Measurements from ENCODE around the gene RNLS. TPM values are rescaled to one million over a fixed set of nuclear protein-coding genes. Genes with fewer than 3 reads are reported as not detected.

The RNLS gene
- polyA plus RNA-seq, 2 of the 4 experiments (the other 2 are of a cell fraction), result 11.7 to 16.8 TPM

DNA sequence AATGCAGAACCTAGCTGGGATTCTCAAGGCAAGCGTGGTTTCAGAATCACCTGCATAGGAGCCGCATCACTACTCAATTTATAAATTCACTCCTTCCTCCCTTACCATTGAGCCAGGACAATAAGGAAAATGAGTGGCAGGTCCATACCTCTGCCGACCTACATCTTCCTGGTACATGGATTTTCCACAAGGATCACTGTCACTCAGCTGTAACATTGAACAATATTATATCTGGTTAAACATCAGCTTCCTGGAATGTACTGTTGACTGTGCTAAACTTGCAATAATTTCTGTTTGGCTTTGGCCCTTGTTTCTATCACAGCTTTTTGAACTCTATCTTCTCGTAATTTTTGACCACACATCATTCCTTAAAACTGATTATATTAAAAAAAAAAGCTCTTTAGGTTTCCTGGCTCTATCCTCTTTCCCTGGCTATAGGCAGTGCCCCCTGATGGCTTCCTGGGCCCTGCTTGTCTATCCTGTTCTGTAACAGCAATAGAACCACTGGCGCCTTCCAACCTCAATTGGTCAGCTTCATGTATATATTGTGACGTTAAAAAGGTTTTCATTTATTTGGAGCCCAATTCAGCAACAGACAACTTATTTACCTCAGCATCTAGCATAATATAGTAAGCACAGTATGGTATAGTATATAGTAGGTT is 59.2 kb downstream of the RNLS start:
- TF ChIP-seq SMC3 (IDR thresholded peaks at IDR 0.05) (no peak), FOXS1 (CRISPR knock-in tag; IDR thresholded peaks at IDR 0.05) (no peak), TP53 (CRISPR knock-in tag; IDR thresholded peaks at IDR 0.05) (no peak), BHLHE40 (IDR thresholded peaks at IDR 0.05; ENCODE audit: low read depth, low read length) (no peak), ZC3H11A (IDR thresholded peaks at IDR 0.05) (no peak), RFX5 (IDR thresholded peaks at IDR 0.05) (no peak), JUN (IDR thresholded peaks at IDR 0.05) (no peak), ZNF302 (CRISPR knock-in tag; IDR thresholded peaks at IDR 0.05) (no peak), PHF8 (IDR thresholded peaks at IDR 0.05; ENCODE audit: borderline replicate concordance, low read depth) (no peak), MAFK (IDR thresholded peaks at IDR 0.05; ENCODE audit: partially characterized antibody) (no peak), HOXA7 (CRISPR knock-in tag; IDR thresholded peaks at IDR 0.05) (no peak), EHMT2 (IDR thresholded peaks at IDR 0.05; ENCODE audit: low read depth) (no peak)
- Histone ChIP-seq H3K27ac (no peak overlapping the region), H3K4me1 (peaks cover 12% of the 10 kb centered on the region), H3K9me3 (no peaks in the 10 kb centered on the region), H3K4me3 (no peak overlapping the region), H3K4me2 (no peak overlapping the region)
- WGBS (ENCODE audit: missing lambda C conversion rate), result 74% methylated on average over 6 of the region's 6 CpGs
- CTCF ChIA-PET, result interaction anchor here (1.0 to 1.6 kb wide), 3 partner anchors 29 to 105 kb away, joined by 3 to 6 read pairs (median 3); no protein-coding TSS in a partner anchor
- DNase-seq (ENCODE audit: low read depth in 1 of 2, low spot score in 1 of 2) (no peak), ATAC-seq (no peak), FAIRE-seq (peak; percentile 28)
- POLR2A ChIA-PET, result no interaction called here

DNA sequence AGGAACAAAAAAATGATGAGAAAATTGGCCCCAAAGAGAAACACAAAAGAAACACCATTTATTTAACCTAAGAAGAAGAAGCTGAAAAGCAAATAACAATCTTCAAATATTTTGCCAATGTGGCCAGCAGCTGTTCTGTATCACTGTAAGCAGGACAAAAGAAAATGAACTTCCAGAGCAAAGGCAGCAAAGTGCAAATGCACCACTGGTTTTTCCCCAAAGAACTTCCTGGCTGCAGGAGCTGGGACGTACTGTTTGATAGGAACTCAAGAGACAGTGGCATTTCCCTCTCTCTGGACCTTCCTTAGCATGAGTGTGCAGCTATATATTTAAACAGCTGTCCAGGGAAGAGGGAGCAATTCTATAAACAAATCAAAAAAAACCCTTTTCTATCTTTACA is 60.4 kb downstream of the RNLS start:
- ChIA-PET POLR2A (no interaction called here), CTCF (interaction anchor here (0.8 to 1.3 kb wide), 3 partner anchors 12 to 103 kb away, joined by 3 read pairs; no protein-coding TSS in a partner anchor)
- FAIRE-seq (no peak), DNase-seq (ENCODE audit: low read depth in 1 of 2, low spot score in 1 of 2) (no peak), ATAC-seq (no peak)
- Histone ChIP-seq H3K4me3 (no peak overlapping the region), H3K4me1 (peaks cover 12% of the 10 kb centered on the region), H3K4me2 (no peak overlapping the region), H3K9me3 (no peaks in the 10 kb centered on the region), H3K27ac (no peak overlapping the region)
- WGBS (ENCODE audit: missing lambda C conversion rate), result 33% methylated on average over 1 of the region's 1 CpG
- TF ChIP-seq SMC3 (IDR thresholded peaks at IDR 0.05), result no peak
- TF ChIP-seq HOXB13 (CRISPR knock-in tag; IDR thresholded peaks at IDR 0.05; ENCODE audit: low read depth), result no peak
- no peak for TF ChIP-seq ZFP36 (IDR thresholded peaks at IDR 0.05; ENCODE audit: borderline replicate concordance, partially characterized antibody)
- TF ChIP-seq CBX8 (IDR thresholded peaks at IDR 0.05), result no peak
- no peak for TF ChIP-seq RFX5 (IDR thresholded peaks at IDR 0.05)
- no peak for TF ChIP-seq TP53 (CRISPR knock-in tag; IDR thresholded peaks at IDR 0.05)
- no peak for TF ChIP-seq ZSCAN20 (CRISPR knock-in tag; IDR thresholded peaks at IDR 0.05)
- TF ChIP-seq ZC3H11A (IDR thresholded peaks at IDR 0.05), result no peak
- TF ChIP-seq POLR2AphosphoS2 (conservative IDR thresholded peaks at IDR 0.05; ENCODE audit: low read length), result no peak
- no peak for TF ChIP-seq ZNF302 (CRISPR knock-in tag; IDR thresholded peaks at IDR 0.05)
- no peak for TF ChIP-seq RAD21 (conservative IDR thresholded peaks at IDR 0.05 in 1 of 2, IDR thresholded peaks at IDR 0.05 in 1 of 2)
- TF ChIP-seq, protein P1, sequence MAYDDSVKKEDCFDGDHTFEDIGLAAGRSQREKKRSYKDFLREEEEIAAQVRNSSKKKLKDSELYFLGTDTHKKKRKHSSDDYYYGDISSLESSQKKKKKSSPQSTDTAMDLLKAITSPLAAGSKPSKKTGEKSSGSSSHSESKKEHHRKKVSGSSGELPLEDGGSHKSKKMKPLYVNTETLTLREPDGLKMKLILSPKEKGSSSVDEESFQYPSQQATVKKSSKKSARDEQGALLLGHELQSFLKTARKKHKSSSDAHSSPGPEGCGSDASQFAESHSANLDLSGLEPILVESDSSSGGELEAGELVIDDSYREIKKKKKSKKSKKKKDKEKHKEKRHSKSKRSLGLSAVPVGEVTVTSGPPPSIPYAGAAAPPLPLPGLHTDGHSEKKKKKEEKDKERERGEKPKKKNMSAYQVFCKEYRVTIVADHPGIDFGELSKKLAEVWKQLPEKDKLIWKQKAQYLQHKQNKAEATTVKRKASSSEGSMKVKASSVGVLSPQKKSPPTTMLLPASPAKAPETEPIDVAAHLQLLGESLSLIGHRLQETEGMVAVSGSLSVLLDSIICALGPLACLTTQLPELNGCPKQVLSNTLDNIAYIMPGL (CRISPR knock-in tag; IDR thresholded peaks at IDR 0.05; ENCODE audit: borderline replicate concordance), result no peak
- TF ChIP-seq MAFK (IDR thresholded peaks at IDR 0.05; ENCODE audit: partially characterized antibody), result no peak
- TF ChIP-seq KDM1A (IDR thresholded peaks at IDR 0.05; ENCODE audit: low read depth), result no peak
- no peak for TF ChIP-seq POLR2A (IDR thresholded peaks at IDR 0.05; ENCODE audit: low read length)
- TF ChIP-seq CEBPB (IDR thresholded peaks at IDR 0.05), result no peak
- no peak for TF ChIP-seq NR3C1 (IDR thresholded peaks at IDR 0.05)

DNA sequence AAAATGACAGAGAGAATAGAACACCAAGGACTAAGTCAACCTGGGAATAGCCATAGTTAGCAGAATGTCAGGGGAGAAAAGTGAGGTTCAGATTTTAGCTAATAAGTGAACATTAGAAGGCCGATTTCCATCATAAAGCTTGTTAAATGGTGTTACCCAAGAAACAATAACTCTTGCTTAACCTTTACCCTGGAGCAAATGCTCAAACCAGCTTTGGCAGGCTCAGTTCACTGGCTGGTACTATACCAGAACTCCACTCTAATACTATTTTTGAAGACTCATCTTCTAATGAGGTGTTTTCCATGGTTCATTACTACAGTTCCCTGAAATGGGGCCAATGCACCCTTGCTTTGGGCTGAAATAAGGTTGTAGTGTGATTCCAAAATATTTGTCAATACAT is 61.3 kb downstream of the RNLS start:
- no peak for TF ChIP-seq CBX2 (IDR thresholded peaks at IDR 0.05; ENCODE audit: borderline replicate concordance, low read depth)
- no peak for TF ChIP-seq FOXS1 (CRISPR knock-in tag; IDR thresholded peaks at IDR 0.05)
- TF ChIP-seq, protein P2, sequence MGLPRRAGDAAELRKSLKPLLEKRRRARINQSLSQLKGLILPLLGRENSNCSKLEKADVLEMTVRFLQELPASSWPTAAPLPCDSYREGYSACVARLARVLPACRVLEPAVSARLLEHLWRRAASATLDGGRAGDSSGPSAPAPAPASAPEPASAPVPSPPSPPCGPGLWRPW (IDR thresholded peaks at IDR 0.05), result no peak
- no peak for TF ChIP-seq JUN (IDR thresholded peaks at IDR 0.05)
- TF ChIP-seq ZSCAN20 (CRISPR knock-in tag; IDR thresholded peaks at IDR 0.05), result no peak
- no peak for TF ChIP-seq EHMT2 (IDR thresholded peaks at IDR 0.05; ENCODE audit: low read depth)
- TF ChIP-seq CHD2 (IDR thresholded peaks at IDR 0.05; ENCODE audit: low read length, partially characterized antibody), result no peak
- no peak for TF ChIP-seq TP53 (CRISPR knock-in tag; IDR thresholded peaks at IDR 0.05)
- no peak for TF ChIP-seq NFE2L2 (conservative IDR thresholded peaks at IDR 0.05; ENCODE audit: low read length)
- no peak for TF ChIP-seq HDAC2 (IDR thresholded peaks at IDR 0.05)
- no peak for TF ChIP-seq RNF2 (IDR thresholded peaks at IDR 0.05; ENCODE audit: borderline replicate concordance, low read depth)
- no peak for TF ChIP-seq CEBPB (IDR thresholded peaks at IDR 0.05)
- TF ChIP-seq, protein P3, sequence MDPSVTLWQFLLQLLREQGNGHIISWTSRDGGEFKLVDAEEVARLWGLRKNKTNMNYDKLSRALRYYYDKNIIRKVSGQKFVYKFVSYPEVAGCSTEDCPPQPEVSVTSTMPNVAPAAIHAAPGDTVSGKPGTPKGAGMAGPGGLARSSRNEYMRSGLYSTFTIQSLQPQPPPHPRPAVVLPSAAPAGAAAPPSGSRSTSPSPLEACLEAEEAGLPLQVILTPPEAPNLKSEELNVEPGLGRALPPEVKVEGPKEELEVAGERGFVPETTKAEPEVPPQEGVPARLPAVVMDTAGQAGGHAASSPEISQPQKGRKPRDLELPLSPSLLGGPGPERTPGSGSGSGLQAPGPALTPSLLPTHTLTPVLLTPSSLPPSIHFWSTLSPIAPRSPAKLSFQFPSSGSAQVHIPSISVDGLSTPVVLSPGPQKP (IDR thresholded peaks at IDR 0.05; ENCODE audit: low read depth, low read length), result no peak
- Histone ChIP-seq H3K4me1 (peaks cover 12% of the 10 kb centered on the region), H3K4me2 (no peak overlapping the region), H3K4me3 (no peak overlapping the region), H3K27ac (no peak overlapping the region), H3K9me3 (no peaks in the 10 kb centered on the region)
- POLR2A ChIA-PET, result no interaction called here
- DNase-seq (ENCODE audit: low read depth in 1 of 2, low spot score in 1 of 2) (no peak), ATAC-seq (no peak), FAIRE-seq (no peak)
- 27% methylated on average over 1 of the region's 1 CpG for WGBS (ENCODE audit: missing lambda C conversion rate)
- CTCF ChIA-PET, result interaction anchor here (1.3 kb wide), 1 partner anchor 11 kb away, joined by 3 read pairs; no protein-coding TSS in a partner anchor
